ENCODE measurements around the gene PUS1.

The PUS1 gene

GRCh38 chr12:131903270-131904255 is 25.5 kb upstream of the PUS1 start:
- DNase-seq = no peak

- no peak for DNase-seq
Observed at GRCh38 chr12:131904346-131904745, 24.7 kb upstream of the PUS1 start.

GRCh38 chr12:131905081-131905629 is 23.9 kb upstream of the PUS1 start:
- no peak for DNase-seq

- DNase-seq = no peak
Observed at GRCh38 chr12:131905630-131906091, 23.4 kb upstream of the PUS1 start.

GRCh38 chr12:131907379-131908091 is 21.5 kb upstream of the PUS1 start:
- no peak for DNase-seq

DNA sequence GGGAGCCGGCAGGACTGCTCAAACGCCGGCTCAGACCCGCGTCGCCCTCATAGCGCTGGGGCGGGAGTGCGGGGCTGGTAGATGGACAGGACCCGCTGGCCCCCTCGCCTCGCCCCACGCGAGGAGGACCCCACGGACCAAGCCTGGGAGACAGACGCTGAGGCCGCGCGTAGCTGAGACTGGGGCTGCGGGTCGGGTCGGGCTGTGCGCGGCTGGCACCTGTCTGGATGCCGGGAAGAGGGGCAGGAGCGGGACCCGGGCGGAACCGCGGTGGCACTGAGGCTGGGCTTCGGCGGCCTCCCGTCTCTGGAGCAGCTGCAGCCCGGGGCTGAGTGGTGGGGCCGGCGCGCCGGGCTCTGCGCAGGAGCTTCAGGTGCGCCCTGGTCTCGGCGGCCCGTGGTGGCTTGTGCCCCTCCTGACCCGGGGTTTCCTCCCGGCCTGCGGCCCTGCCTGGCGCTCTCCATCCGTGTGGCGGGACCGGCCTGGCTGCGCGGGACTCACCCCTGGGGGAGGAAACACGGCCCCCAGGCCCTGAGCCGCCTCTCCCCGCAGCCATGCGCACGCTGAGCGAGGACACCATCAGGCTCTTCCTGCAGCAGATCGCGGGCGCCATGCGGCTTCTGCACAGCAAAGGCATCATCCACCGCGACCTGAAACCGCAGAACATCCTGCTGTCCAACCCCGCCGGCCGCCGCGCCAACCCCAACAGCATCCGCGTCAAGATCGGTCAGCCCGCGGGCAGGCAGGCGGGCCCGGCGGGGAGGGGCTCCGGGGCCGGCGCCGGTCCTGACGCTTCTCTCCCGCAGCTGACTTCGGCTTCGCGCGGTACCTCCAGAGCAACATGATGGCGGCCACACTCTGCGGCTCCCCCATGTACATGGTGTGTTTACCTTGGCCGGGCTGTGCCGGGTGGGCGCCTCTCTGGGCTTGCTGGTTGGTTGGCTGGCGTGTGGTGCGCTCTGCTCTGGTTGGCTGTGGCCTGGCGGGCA is 20.7 kb upstream of the PUS1 start:
- no peak for DNase-seq

GRCh38 chr12:131909081-131909751 is 19.9 kb upstream of the PUS1 start:
- no peak for DNase-seq

GRCh38 chr12:131909752-131910219 is 19.3 kb upstream of the PUS1 start:
- no peak for DNase-seq

- DNase-seq = no peak
Observed at GRCh38 chr12:131910302-131911027, 18.6 kb upstream of the PUS1 start.

DNA sequence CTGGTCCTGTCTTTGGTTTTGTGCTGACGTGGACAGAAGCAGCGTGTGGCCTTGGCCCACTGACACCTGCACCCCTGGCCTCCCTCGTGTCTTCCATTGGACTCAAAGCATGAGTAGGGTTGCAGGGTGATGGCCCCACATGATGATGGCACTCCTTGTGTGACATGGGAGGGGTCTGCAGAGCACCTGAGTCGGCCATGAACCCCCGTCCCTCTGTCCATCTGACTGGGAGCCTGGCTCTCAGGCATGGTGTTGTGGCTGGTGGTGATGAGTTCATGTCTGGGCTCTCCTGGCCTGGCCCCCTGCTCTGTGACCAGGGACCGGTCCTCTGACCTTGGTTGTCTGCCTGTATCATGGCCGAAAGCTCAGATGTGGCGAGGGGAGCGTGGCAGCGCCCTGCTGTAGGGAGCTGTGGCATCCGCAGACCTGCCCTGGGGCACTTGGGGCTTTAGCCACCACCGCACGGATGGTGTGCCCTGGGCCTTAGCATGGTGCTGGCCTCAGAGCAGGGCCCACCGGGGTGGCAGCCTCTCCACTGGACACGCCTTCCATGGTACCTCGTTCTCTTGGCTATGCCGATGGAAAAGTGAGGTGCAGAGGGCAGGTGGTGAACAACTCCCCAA is 17.9 kb upstream of the PUS1 start:
- DNase-seq = no peak

GRCh38 chr12:131911851-131912477 is 17.1 kb upstream of the PUS1 start:
- no peak for DNase-seq

- no peak for DNase-seq
Observed at GRCh38 chr12:131912518-131913274, 16.4 kb upstream of the PUS1 start.

DNA sequence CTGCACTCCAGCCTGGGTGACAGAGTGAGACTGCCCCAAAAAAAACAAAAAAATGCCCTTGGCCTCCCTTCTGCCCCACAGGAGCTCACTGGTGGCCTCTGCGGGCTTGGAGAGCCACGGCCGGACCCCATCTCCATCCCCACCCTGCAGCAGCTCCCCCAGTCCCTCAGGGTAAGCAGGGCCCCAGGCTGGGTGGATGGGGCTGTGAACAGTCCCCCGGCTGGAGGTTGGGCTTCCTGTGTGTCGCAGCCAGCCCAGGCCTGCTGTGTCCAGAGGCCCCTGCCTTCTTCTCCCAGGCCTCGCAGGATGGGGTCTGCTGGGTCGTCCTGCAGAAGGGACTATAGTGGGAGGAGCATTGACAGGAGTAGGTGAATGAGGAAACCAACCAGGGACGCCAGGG is 15.4 kb upstream of the PUS1 start:
- DNase-seq = no peak

DNA sequence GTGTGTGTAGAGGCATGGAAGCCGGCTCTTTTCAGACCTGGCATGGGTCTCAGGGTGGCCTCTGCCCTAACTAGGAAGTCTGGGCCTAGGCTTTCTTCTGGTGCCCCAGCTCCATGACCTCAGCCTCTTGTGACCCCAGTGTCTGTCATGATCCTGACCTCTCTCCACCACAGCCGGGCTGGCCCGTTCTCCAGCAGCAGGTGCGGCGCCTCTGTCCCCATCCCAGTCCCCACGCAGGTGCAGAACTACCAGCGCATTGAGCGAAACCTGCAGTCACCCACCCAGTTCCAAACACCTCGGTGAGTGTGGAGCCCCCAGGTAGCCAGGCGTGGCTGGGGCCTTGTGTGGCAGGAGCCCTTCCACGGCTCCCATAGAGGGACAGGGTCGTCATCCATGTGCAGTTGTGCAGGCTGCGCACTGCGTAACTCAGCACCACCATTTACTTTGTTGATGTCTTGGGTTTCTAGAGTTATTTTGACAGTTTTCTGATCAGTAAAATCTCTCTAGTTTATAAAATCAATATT is 14.8 kb upstream of the PUS1 start:
- DNase-seq = no peak

- no peak for DNase-seq
Observed at GRCh38 chr12:131915000-131915689, 13.9 kb upstream of the PUS1 start.

- no peak for DNase-seq
Observed at GRCh38 chr12:131915823-131916222, 13.3 kb upstream of the PUS1 start.

DNA sequence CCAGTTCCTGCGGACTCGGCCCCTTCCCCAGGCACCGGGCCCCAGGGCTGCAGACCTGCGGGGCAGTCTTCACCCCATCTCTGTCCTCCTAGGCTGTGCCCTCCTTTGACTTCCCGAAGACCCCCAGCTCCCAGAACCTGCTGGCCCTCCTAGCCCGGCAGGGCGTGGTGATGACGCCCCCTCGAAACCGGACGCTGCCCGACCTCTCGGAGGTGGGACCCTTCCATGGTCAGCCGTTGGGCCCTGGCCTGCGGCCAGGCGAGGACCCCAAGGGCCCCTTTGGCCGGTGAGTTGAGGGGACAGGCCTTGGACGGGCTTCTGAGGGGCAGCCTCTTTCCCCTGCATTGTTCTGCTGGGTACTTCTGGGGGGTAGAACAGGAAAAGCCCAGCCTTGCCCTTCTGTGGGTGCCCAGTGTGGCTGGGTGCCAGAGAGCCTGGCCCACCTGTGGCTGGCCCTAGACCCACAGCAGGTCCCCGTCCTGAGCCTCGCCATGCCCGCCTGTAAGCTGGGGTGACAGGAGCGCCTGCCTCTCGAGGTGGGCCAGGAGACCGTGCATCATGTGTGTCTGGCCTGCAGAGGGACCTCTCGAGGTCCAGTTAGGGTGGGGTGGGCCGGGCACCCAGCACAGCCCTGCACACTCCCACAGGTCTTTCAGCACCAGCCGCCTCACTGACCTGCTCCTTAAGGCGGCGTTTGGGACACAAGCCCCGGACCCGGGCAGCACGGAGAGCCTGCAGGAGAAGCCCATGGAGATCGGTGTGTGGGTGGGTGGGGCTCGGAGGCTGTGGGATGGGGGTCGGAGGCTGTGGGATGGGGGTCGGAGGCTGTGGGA is 12.6 kb upstream of the PUS1 start:
- DNase-seq = no peak
